NCI-H2171 (cell line): Measurements from ENCODE around the gene ZRANB3.
"Not testable (repeated sequence)": the region's sequence is repeated elsewhere in the genome, so short reads cannot be mapped to it uniquely, and the experiment has no call there.

ENCODE experiments used
- DNase-seq: peaks from one replicate; lab custom pipeline; 2025; lab: John Stamatoyannopoulos, UW

The ZRANB3 gene

GRCh38 chr2:135320465-135321355 lies 210.3 kb downstream of the ZRANB3 start:
- DNase-seq, result no peak

DNA sequence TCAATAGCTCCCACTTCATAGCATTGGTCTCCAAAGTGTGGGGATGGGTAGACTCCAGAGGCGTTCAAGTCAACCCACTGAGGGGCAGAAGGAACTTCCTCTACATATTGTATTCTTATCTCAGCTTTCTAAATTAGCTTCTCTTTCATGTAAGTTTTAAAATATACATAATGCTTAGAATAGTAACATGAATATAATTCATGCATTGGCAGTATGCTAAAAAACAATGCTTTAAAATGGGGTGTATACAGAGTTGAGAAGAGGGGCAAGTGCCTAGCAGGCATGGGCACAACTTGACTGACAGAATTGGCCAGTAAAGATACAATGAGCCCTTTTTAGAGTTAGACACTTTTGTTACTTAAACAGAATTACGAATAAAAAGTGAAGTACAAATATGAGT lies 212.2 kb downstream of the ZRANB3 start:
- DNase-seq, result no peak

- DNase-seq, result no peak
These were observed 213.6 kb downstream of the ZRANB3 start for GRCh38 chr2:135317375-135317774.

GRCh38 chr2:135311962-135312361 lies 219.1 kb downstream of the ZRANB3 start:
- DNase-seq, result no peak

DNA sequence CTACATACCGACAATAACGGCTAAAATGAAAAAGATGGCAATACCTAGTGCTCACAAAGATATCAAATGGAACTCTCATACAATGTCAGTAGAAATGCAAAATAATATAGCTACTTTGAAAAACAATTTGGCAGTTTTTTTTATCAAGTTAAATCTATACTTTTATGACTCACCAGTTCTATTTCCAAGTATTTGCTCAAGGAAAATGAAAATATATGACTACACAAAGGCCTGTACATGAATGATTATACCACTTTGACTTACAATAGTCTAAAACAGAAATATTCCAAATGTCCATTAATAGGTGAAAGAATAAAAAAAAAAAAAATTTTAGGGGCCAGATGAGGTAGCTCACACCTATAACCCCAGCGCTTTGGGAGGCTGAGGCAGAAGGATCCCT lies 219.8 kb downstream of the ZRANB3 start:
- DNase-seq, result no peak

GRCh38 chr2:135304694-135305093 lies 226.3 kb downstream of the ZRANB3 start:
- no peak for DNase-seq

GRCh38 chr2:135299658-135300244 lies 231.3 kb downstream of the ZRANB3 start:
- no peak for DNase-seq

DNA sequence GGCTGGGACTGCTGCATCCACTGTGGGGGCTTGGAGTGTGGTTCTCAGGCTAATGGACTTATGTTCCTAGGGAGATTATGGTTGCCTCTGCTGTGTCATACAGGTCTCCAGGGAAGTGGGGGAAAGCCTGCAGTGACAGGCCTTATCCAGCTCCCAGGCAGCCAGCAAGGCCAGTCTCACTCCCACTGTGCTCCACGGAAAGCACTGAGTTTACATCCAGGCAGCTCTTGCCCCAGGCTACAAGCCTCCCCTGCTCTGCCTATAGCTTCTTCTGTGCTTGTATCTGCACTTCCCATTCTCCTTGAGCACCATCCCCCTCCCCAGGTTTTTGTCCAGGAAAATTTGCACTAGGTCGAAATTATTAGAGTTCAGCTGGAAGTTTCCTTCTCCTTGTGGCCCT lies 231.9 kb downstream of the ZRANB3 start:
- no peak for DNase-seq

- not testable (repeated sequence) for DNase-seq
These were observed 243.9 kb downstream of the ZRANB3 start for GRCh38 chr2:135287121-135287520.

DNA sequence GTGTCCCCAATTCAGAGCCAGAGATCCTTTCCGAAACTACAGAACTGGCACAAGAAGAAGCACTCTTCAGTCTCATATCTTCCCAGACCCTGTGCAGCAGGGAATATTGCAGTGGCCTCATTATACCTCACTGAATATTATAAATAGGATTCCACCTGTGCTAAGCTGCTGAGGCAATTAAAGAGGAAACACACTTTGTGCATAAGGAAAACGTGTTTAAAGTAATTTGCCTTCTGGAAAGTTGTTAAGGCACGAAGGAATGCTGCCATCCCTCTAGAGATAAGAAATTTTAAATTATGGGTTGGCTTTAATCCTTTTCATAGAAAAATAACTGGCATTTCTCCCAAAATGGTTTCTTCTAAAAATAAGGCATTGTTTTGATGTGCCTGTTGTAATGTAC lies 245.6 kb downstream of the ZRANB3 start:
- no peak for DNase-seq

DNA sequence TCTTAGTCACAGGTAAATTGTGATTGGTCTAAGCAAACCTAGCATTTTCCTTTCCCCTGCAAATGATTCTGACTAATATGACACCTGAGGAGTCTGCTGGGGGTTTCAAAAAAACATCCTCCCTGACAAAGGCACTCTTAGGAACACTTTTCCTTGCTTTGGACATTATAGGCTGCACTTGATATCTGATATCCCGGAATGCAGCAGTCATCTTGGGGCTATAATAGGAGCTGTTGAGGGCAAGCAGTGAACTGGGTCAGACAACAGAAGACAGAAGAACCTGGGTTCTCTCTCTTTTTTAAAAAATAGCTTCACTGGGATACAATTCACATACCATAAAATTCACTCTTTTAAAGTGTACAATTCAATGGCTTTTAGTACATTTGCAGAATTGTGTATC lies 249.6 kb downstream of the ZRANB3 start:
- no peak for DNase-seq

GRCh38 chr2:135279209-135279608 lies 251.8 kb downstream of the ZRANB3 start:
- DNase-seq, result no peak

GRCh38 chr2:135276525-135276924 lies 254.5 kb downstream of the ZRANB3 start:
- no peak for DNase-seq

DNA sequence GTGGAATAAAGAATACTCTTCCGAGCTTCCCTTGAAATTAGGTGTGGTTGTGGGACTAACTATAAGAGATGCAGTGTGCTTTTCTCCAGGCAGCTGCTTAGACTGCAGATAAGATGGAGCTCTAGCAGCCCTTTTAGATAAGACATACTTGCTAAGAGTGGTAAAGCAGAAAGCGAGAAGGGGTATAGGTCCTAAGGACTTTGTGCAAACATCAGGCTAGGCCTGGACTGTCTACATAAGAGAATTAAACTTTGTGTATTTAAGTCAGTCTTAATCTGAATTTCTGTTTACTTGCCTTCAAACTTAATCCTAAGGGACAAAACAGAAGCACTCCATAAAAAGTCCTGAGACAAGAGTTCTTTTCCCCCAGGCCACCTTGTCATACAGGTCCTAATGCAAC lies 260.0 kb downstream of the ZRANB3 start:
- no peak for DNase-seq

DNA sequence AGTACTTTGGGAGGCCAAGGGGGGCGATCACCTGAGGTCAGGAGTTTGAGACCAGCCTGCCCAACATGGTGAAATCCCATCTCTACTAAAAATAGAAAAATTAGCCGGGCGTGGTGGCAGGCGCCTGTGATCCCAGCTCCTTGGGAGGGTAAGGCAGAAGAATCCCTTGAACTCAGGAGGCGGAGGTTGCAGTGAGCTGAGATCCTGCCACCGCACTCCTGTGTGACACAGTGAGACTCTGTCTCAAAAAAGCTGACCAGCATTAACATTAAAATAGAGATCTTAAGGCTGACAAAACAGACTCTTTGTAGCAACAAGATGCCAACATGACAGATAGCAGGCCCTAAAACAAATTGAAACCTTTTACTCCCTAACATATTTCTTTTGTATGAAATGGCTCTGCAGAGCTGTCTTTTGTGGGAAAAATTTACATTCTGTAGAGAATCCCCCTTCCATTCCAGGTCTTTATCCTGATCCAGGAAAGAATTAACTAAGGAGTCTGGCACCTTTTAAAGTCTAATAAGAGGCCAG lies 265.0 kb downstream of the ZRANB3 start:
- DNase-seq, result no peak

GRCh38 chr2:135259123-135259522 lies 271.9 kb downstream of the ZRANB3 start:
- DNase-seq, result no peak

- no peak for DNase-seq
These were observed 272.8 kb downstream of the ZRANB3 start for GRCh38 chr2:135258193-135258592.

GRCh38 chr2:135257383-135258090 lies 273.5 kb downstream of the ZRANB3 start:
- DNase-seq, result no peak

- DNase-seq, result no peak
These were observed 274.3 kb downstream of the ZRANB3 start for GRCh38 chr2:135256531-135257260.

DNA sequence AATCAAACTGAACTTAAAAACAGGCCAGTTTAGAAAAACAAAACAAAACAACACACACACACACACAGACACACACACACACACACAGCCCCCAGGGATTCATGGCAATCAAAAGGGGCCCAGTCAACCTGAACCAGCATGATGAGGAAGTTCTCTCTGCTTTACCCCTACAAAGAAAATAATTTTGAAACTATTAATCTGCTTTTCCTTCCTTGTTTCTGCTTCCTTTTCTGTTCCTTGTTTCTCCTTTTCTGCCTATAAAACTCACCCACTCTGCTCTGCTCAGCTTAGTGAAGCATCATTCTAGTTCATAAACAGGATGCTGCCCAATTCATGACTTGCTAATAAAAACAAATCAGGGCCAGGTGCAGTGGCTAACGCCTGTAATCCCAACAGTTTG lies 275.8 kb downstream of the ZRANB3 start:
- DNase-seq, result no peak

DNA sequence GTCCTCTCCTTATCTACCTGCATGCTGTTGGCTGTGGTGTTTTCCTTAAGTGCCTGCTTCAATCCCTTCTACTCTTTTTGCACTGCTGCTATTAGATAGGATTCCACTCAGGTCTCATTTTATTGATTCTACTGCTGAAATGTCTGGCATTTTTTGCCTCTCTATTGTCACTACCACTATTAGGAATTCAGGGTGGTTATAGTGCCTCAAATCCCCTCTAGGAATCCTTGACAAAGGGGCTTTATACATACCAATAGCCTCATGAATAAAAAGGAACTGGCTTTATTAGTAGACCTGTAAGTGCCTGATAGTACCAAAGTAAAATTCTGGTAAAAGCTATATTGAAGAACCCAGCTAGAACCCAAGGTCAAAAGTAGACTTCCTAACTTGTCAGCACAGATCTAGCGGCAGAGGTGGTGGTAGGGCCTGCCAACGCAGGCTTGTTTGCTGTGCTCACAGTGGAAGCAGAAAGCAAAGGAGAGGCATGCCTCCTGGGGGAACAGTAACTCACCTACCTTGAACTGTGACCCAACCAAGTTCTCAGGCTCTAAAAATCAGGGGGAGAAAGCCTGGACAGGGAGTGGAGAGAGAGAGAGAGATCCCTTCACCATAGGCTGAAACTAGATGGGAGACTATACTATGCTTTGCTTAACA lies 278.1 kb downstream of the ZRANB3 start:
- no peak for DNase-seq

GRCh38 chr2:135248611-135249010 lies 282.4 kb downstream of the ZRANB3 start:
- DNase-seq, result no peak
